Left ventricle myocardium inferior (tissue), 1 donor: ENCODE measurements around the gene TRPC3. TPM values are rescaled to one million over a fixed set of nuclear protein-coding genes. Genes with fewer than 3 reads are reported as not detected.

Experiments
- DNase-seq: peaks from one replicate; pipeline ENCODE4 v3.0.0-alpha.2; 2020
- H3K27ac ChIP-seq: fragments of 200-600 bp; replicated peaks from 2 replicates; pipeline ENCODE4 v1.8.0; 2021
- H3K27me3 ChIP-seq: fragments of 200-600 bp; 2 replicates; pipeline ENCODE4 v1.8.0; 2021; ENCODE audit warnings: low read depth
- H3K36me3 ChIP-seq: fragments of 200-600 bp; 2 replicates; pipeline ENCODE4 v1.8.0; 2021
- H3K4me1 ChIP-seq: fragments of 200-600 bp; 2 replicates; pipeline ENCODE4 v1.8.0; 2021
- H3K4me3 ChIP-seq: fragments of 200-600 bp; 2 replicates; pipeline ENCODE4 v1.8.0; 2021; ENCODE audit warnings: mild to moderate bottlenecking, moderate library complexity
- H3K9me3 ChIP-seq: fragments of 200-600 bp; replicated peaks from 2 replicates; pipeline ENCODE4 v1.8.0; 2021
- intact Hi-C: fragments of 100-400 bp; cut with micrococcal nuclease; formaldehyde crosslinking; loops from one replicate; pipeline ENCODE4 v1.11.0; 2022
- total RNA-seq: library from RNA; stranded (reverse); fragmentation: NEBNext Ultra II Directional; extraction: Animal tissue kit (Norgen Biotek cat#: 25700); gene quantifications from one replicate; pipeline ENCODE4 v1.2.1, GENCODE V29; 2021
- TF ChIP-seq, protein P1 (sequence below): fragments of 200-600 bp; IDR thresholded peaks from 2 replicates; pipeline ENCODE4 v1.8.0; 2021; ENCODE audit warnings: antibody characterized with exemption, mild to moderate bottlenecking, borderline replicate concordance
- donor health status: DM: no; HTN: yes; CAD: no; lungs with severe emphysema.

The TRPC3 gene
- total RNA-seq, 1 donor from 2014 or later: 0.25 TPM

DNA sequence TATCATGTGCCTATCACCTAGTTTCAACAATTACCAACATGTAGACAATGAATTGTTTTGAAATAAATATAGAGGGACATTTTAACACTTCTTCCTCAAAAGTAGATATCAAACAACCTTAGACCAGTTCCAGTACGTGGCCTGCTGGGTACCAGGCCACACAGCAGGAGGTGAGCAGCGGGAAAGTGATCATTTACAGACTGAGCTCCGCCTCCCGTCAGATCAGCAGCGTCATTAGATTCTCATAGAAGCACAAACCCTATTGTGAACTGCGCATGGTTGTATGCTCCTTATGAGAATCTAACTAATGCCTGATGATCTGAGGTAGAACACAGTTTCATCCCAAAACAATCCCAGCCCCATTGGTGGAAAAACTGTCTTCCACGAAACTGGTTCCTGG lies 88.1 kb downstream of the TRPC3 start:
- H3K9me3 ChIP-seq: peaks cover 5% of the 10 kb centered on the region
- H3K27ac ChIP-seq: no peak overlapping the region
- intact Hi-C loops: no loop called here
- no peak for DNase-seq
- TF ChIP-seq, protein P1, sequence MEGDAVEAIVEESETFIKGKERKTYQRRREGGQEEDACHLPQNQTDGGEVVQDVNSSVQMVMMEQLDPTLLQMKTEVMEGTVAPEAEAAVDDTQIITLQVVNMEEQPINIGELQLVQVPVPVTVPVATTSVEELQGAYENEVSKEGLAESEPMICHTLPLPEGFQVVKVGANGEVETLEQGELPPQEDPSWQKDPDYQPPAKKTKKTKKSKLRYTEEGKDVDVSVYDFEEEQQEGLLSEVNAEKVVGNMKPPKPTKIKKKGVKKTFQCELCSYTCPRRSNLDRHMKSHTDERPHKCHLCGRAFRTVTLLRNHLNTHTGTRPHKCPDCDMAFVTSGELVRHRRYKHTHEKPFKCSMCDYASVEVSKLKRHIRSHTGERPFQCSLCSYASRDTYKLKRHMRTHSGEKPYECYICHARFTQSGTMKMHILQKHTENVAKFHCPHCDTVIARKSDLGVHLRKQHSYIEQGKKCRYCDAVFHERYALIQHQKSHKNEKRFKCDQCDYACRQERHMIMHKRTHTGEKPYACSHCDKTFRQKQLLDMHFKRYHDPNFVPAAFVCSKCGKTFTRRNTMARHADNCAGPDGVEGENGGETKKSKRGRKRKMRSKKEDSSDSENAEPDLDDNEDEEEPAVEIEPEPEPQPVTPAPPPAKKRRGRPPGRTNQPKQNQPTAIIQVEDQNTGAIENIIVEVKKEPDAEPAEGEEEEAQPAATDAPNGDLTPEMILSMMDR: no peak
- H3K36me3 ChIP-seq: peaks cover 30% of the 10 kb centered on the region
- peaks cover 1% of the 10 kb centered on the region for H3K4me1 ChIP-seq
- H3K27me3 ChIP-seq: no peaks in the 10 kb centered on the region
- H3K4me3 ChIP-seq: no peak overlapping the region

DNA sequence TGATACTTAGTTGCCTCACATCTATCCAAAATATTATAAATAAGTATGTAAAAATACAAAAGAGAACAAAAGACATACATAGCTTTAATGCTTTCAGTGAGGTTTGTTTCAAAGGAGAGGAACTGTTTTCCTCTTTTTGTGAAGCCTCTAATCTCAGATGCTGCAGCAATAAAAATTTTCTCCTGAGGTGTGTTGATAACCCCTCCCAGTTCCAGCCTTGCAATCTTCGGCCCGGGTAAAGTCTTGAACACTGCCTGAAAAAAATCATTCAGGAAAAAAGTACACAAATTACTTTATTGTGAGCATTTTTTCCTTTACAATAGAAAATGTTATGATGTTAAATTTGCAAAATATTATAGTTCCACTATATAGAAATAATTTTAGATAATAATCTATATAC lies 90.4 kb downstream of the TRPC3 start:
- no peaks in the 10 kb centered on the region for H3K27me3 ChIP-seq
- no peaks in the 10 kb centered on the region for H3K4me1 ChIP-seq
- no peaks in the 10 kb centered on the region for H3K9me3 ChIP-seq
- no peak for DNase-seq
- TF ChIP-seq, protein P1: no peak
- intact Hi-C loops: no loop called here
- H3K4me3 ChIP-seq: no peak overlapping the region
- no peak overlapping the region for H3K27ac ChIP-seq
- peaks cover 32% of the 10 kb centered on the region for H3K36me3 ChIP-seq

DNA sequence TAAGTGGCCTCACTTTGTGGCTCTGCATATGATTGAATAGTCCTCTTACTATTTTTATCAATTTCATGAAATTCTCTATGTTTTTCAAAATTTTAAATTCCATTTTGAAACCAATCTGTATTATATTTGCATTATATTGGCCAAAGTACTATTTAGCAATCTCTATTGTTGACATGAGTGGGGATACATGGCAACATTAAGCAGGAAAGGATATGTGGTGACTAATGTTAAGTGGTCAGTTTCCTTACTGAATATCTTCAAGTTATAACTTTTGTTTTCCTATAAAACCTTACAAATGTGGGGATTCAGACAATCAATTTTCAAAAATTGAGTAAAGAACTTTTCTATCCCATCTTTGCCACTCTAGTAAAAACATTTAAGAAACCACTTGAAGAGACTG lies 91.7 kb downstream of the TRPC3 start:
- TF ChIP-seq, protein P1: no peak
- intact Hi-C loops: no loop called here
- Histone ChIP-seq H3K36me3 (peaks cover 33% of the 10 kb centered on the region), H3K27me3 (no peaks in the 10 kb centered on the region), H3K27ac (no peak overlapping the region), H3K9me3 (no peaks in the 10 kb centered on the region), H3K4me1 (no peaks in the 10 kb centered on the region), H3K4me3 (no peak overlapping the region)
- no peak for DNase-seq

DNA sequence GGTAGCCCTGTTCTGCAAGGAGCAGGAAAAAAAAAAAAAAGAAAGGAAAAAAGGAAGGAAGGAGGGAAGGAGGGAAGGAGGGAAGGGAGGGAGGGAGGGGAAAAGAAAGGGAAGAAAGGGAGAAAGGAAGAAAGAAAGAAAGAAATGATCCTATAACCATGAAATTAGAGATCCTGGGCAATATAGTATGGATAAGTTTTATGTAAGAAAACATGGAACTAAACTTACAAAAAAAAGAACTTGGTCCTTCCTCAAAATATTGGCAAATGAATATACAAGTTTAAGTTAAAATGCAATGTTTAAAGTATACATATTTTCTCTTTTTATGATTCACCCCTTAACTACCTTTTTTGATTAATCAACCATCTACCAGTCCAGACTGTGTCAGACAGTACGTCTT lies 100.5 kb downstream of the TRPC3 start:
- H3K27ac ChIP-seq: no peak overlapping the region
- TF ChIP-seq, protein P1: no peak
- H3K4me1 ChIP-seq: no peaks in the 10 kb centered on the region
- DNase-seq: no peak
- H3K9me3 ChIP-seq: no peaks in the 10 kb centered on the region
- intact Hi-C loops: no loop called here
- no peak overlapping the region for H3K4me3 ChIP-seq
- peaks cover 44% of the 10 kb centered on the region for H3K36me3 ChIP-seq
- H3K27me3 ChIP-seq: no peaks in the 10 kb centered on the region

DNA sequence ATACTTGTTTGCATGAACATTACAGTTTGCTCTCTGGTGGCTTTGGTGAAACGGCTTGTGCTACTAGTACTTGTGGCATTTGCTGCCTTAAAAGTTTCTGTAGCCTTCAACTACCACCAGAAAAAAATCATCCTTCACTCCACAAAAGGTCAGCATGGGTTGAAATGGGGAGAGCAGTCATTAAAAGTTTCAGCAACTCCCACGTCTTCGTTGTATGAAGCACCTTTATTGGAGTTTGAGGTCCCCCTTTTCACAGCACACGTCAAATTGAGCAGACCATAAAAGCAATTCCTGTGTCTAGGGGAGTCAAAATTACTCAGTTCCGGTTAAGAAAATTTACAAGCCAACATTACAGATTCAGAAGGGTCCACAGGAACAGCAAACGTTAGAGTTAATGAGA lies 105.2 kb downstream of the TRPC3 start:
- no peak for DNase-seq
- Histone ChIP-seq H3K27ac (no peak overlapping the region), H3K36me3 (peaks cover 57% of the 10 kb centered on the region), H3K27me3 (no peaks in the 10 kb centered on the region), H3K4me1 (no peaks in the 10 kb centered on the region), H3K4me3 (no peak overlapping the region), H3K9me3 (no peaks in the 10 kb centered on the region)
- intact Hi-C loops: no loop called here
- TF ChIP-seq, protein P1: no peak

DNA sequence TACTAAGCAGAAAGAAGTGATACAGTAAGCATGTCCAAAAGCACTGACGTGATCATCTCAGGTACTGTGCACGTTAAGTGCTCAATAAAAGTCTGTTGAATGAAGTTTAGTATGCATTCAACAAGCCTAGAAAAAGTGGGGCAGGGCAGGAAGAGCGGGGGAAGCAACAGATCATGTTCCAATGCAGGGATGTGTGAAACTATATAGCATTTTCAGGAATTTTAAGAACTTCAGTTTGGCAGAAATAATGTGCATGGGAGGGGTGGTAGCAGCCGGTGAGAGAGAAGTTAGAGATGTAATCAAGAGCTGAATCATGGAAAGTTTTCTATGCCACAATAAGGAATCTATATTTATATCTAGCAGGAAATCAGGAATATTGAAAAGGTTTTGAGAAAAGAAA lies 109.0 kb downstream of the TRPC3 start:
- TF ChIP-seq, protein P1: no peak
- H3K27me3 ChIP-seq: no peaks in the 10 kb centered on the region
- H3K36me3 ChIP-seq: peaks cover 77% of the 10 kb centered on the region
- H3K9me3 ChIP-seq: no peaks in the 10 kb centered on the region
- no peak for DNase-seq
- intact Hi-C loops: no loop called here
- H3K4me1 ChIP-seq: no peaks in the 10 kb centered on the region
- no peak overlapping the region for H3K4me3 ChIP-seq
- H3K27ac ChIP-seq: no peak overlapping the region
